Activated CD4-positive, alpha-beta T cell treated with anti-CD3 and anti-CD28 coated beads, Interleukin-2, amount 50 U/mL, for 24 hours (primary cell): ENCODE measurements around the gene TRPM2.
"Not testable (repeated sequence)": the region's sequence is repeated elsewhere in the genome, so short reads cannot be mapped to it uniquely, and the experiment has no call there.

ENCODE experiments used
- DNase-seq, 2 donors: peaks; one replicate each; pipeline ENCODE4 v3.0.0-alpha.2; 2020; ENCODE audit warnings: low read depth in 1 of 2, low spot score in 1 of 2

TRPM2 gene

GRCh38 chr21:44354001-44354405, 582 bp downstream of the TRPM2 start:
- no peak for DNase-seq

DNA sequence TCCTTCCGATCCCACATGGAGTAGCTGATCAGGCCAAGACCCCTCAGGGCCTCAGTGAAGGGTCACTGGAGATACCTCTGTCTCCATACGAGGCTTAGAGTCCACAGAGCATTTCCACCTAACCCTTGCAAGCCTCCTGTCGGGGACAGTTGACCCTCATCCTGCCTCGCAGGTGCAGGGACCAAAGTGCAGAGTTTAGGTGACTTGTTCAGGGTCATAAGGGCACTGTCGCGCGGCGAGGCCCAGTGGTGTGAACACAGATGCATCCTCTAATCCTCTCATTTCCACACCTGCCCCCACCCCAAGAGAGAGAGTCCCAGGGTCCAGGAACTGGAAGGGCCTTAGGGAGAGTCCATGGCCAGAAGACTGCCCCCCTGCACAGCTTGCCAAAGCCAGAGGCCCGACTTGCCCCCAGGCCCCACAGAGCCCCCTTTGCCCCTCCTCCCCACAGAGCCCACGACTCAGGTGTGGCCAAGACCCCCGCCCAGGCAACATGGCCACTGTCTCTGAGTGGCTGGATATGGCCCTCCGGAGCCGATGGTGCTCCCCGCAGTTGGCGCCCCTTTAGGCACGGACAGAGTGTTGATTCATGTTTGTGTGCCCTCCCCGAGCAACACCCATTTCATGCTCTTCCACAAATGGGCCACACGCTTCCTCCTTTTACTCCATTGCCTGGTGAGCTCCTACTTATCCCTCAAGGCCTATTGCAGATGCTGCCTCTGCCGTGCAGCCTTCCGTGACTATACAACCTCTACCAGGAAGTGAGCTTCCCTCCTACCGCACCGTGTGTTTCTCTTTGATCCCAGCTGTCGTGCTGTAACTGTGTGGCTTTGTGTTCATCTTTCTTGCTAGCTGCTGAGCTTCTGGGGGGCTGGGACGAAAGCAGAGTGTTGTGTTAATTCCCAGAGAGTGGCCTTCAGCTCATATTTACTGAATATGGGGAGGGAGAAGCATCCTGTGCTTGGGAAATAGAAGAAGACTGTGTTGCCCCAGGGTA, 1.7 kb downstream of the TRPM2 start:
- DNase-seq = no peak

DNA sequence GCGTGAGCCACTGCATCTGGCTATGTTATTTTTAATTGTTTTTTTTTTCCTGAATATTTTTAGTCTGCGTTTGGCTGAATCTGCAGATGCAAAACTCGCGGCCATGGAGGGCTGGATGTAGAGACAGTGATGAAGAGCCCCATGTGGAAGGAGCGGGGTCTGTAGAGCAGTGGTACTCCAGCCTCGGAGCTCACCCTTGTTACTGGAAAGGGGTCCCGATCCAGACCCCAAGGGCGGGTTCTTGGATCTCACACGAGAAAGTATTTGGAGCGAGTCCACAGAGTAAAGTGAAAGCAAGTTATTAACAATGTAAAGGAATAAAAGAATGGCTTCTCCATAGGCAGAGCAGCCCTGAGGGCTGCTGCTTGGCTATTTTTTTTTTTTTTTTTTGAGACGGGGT, 2.7 kb downstream of the TRPM2 start:
- DNase-seq = no peak

GRCh38 chr21:44356636-44357035, 3.2 kb downstream of the TRPM2 start:
- no peak for DNase-seq

GRCh38 chr21:44357064-44357837, 3.8 kb downstream of the TRPM2 start:
- DNase-seq = no peak

DNA sequence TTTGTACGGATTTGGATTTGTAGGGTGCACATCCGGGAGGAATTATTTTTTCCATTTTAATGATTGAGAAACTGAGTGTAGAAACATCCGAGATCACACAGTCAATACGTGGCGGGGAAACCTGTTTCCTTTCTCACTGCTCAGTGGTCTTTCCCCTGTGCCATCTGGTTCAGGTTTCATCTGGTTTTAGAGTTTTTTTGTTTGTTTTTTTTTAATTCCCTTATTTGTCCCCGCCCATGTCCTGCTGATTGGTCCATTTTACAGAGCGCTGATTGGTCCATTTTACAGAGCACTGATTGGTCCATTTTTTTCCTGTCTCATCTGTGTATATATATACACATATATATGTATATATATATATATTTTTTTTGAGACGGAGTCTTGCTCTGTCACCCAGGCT, 6.0 kb downstream of the TRPM2 start:
- DNase-seq = no peak

GRCh38 chr21:44360159-44360558, 6.7 kb downstream of the TRPM2 start:
- DNase-seq = no peak

DNA sequence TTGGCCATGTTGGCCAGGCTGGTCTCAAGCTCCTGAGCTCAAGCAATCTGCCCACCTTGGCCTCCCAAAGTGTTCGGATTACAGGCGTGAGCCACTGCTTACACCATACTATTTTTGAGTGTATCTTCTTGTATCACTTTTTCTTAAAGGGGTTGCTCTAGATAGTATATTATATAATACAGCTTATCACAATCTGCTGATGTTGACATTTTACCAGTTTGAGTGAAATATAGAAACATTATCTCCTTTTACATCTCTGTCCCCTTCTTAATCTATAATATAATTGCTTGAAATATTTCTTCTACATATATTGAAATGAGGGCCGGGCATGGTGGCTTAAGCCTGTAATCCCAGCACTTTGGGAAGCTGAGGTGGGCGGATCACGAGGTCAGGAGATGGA, 8.5 kb downstream of the TRPM2 start:
- DNase-seq = not testable (repeated sequence)

- no peak for DNase-seq
These were observed 9.9 kb downstream of the TRPM2 start for GRCh38 chr21:44363278-44363677.

DNA sequence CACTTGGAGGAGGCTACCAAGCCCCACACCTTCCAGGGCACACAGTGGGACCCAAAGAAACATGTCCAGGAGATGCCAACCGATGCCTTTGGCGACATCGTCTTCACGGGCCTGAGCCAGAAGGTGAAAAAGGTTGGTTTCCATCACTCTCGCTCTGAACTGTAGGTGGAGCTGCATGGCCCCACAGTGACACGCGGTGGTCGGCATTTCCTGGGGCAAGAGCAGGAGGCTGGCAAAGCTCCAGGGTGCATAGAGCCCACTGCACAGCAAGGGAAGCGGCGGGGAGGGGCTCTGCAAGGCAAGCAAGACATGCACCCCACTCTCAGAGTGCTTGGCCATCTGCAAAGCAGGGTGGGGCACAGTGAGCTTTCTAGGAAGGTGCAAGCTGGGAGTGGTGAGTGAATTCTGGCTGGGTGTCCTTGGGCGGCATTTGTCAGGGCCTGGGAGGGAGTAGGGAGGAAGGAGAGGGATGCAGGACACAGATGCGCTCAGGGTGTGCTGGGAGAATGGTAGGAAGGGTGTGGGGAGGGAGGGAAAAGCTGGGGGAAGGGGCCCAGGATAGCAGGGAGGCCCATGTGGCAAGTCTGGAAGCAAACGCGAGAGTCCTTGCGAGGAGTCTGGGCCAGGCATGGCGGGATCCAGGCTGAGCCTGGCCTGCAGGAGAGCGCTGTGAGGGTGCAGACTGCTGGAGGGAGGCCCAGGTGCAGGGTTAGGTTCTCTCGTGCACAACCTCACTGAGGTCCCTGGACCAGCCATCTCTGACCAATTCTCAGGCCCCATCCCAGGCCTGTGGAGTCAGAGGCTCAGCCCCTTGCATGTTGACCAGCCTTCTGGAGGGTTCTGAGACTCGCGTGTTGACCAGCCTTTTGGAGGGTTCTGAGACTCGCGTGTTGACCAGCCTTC, 11.0 kb downstream of the TRPM2 start:
- no peak for DNase-seq

DNA sequence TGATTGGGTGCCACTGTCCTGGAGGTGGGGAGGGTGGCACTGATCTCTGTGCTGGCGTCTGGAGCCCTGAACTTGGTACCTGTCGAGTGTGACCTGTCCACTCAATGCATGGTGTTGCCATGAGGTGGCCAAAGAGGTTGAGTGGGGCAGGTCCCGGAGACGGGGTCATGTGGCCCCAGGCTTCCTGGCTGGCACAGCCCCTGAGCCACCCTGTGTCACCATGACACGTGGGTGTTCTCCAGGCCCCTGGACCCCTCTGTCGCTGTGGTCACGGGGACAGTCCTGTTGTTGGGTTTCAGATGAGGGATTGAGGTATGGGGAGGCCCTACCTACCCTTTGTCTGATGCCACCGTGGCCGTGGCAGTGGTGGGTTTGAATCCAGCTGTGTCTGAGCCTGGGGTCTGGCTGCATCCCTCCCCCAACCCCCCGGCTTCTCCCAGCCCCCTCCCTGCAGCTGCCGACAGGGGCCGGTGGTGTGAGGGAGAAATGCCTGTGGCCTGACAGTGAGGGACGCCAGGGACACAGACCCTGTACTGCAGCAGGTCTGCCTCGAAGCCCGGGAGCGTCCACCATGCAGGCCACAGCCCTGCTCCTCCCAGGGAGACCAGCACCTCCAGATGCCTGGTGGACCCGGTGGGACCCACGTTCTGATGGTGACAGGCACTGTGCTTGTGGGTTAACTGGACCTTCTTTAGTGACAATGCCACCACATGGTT, 12.0 kb downstream of the TRPM2 start:
- no peak for DNase-seq

GRCh38 chr21:44365967-44366585, 12.7 kb downstream of the TRPM2 start:
- DNase-seq = no peak

- no peak for DNase-seq
These were observed 13.3 kb downstream of the TRPM2 start for GRCh38 chr21:44366586-44367211.

DNA sequence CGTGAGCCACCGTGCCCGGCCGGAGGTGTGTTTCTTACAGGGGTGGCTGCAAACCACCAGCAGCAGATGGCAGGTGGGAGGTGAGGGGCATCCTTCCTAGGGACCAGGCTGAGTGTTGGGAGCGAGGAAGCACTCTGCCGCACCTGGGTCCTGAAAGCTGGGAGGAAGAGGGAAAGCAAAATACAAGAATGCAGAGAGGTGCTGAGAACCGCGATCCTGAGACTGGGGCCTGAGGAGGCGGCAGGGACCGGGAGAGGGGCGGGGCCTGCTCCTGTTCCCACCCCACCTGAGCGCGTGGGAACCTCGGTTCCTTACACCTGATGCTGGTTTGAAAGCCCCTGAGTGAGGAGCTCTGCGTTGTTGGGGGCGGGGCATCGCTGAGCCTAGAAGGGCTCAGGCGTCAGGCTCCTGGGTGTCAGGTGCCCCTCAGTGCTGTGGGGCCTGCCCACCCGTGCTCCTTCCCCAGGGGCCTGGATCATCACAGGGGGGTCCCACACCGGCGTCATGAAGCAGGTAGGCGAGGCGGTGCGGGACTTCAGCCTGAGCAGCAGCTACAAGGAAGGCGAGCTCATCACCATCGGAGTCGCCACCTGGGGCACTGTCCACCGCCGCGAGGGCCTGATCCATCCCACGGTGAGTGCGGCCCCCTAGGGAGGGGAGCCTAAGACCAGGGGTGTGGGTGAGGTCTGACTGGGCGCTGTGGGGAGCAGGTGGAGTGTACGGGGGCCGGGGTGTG, 15.5 kb downstream of the TRPM2 start:
- no peak for DNase-seq

- no peak for DNase-seq
These were observed 16.8 kb downstream of the TRPM2 start for GRCh38 chr21:44370027-44370735.

GRCh38 chr21:44370786-44371410, 17.5 kb downstream of the TRPM2 start:
- no peak for DNase-seq

GRCh38 chr21:44371596-44371995, 18.2 kb downstream of the TRPM2 start:
- DNase-seq = no peak

GRCh38 chr21:44372616-44373015, 19.2 kb downstream of the TRPM2 start:
- DNase-seq = no peak
